ENCODE results near the gene RPH3AL. TPM values are rescaled to one million over a fixed set of nuclear protein-coding genes. Genes with fewer than 3 reads are reported as not detected.

RPH3AL gene
- total and polyA plus RNA-seq, 2 experiments from 2014 or later: 13.8 to 39.0 TPM

GRCh38 chr17:351875-352420, 659 bp downstream of the RPH3AL start:
- DNase-seq (ENCODE audit: low read depth in 1 of 2, low spot score in 1 of 2): no peak
- Histone ChIP-seq H3K4me1 (ENCODE audit: low read depth) (peaks cover 25% of the 10 kb centered on the region), H3K27me3 (no peaks in the 10 kb centered on the region), H3K4me3 (peak overlapping the region; percentile 9), H3K27ac (peak overlapping the region; percentile 89), H3K36me3 (no peaks in the 10 kb centered on the region), H3K9me3 (ENCODE audit: low read depth) (no peaks in the 10 kb centered on the region)
- TF ChIP-seq CTCF (IDR thresholded peaks at IDR 0.05; ENCODE audit: low read depth, low read length): no peak

GRCh38 chr17:351449-351738, 1.2 kb downstream of the RPH3AL start:
- Histone ChIP-seq H3K4me3 (no peak overlapping the region), H3K27me3 (no peaks in the 10 kb centered on the region), H3K36me3 (no peaks in the 10 kb centered on the region), H3K27ac (no peak overlapping the region), H3K4me1 (ENCODE audit: low read depth) (peaks cover 25% of the 10 kb centered on the region), H3K9me3 (ENCODE audit: low read depth) (no peaks in the 10 kb centered on the region)
- DNase-seq (ENCODE audit: low read depth in 1 of 2, low spot score in 1 of 2): no peak
- TF ChIP-seq CTCF (IDR thresholded peaks at IDR 0.05; ENCODE audit: low read depth, low read length): no peak

GRCh38 chr17:350706-351448, 1.7 kb downstream of the RPH3AL start:
- H3K27me3 ChIP-seq: no peaks in the 10 kb centered on the region
- no peak overlapping the region for H3K4me3 ChIP-seq
- no peak for TF ChIP-seq CTCF (IDR thresholded peaks at IDR 0.05; ENCODE audit: low read depth, low read length)
- H3K27ac ChIP-seq: no peak overlapping the region
- peak in 1 of 2 donors; percentile 88 for DNase-seq (ENCODE audit: low read depth in 1 of 2, low spot score in 1 of 2)
- no peaks in the 10 kb centered on the region for H3K36me3 ChIP-seq
- H3K4me1 ChIP-seq (ENCODE audit: low read depth): peaks cover 25% of the 10 kb centered on the region
- no peaks in the 10 kb centered on the region for H3K9me3 ChIP-seq (ENCODE audit: low read depth)

GRCh38 chr17:349666-350065, 2.9 kb downstream of the RPH3AL start:
- no peak overlapping the region for H3K27ac ChIP-seq
- no peak overlapping the region for H3K4me3 ChIP-seq
- H3K9me3 ChIP-seq (ENCODE audit: low read depth): no peaks in the 10 kb centered on the region
- DNase-seq (ENCODE audit: low read depth in 1 of 2, low spot score in 1 of 2): peak in 1 of 2 donors; percentile 22
- no peaks in the 10 kb centered on the region for H3K27me3 ChIP-seq
- peaks cover 25% of the 10 kb centered on the region for H3K4me1 ChIP-seq (ENCODE audit: low read depth)
- H3K36me3 ChIP-seq: no peaks in the 10 kb centered on the region
- no peak for TF ChIP-seq CTCF (IDR thresholded peaks at IDR 0.05; ENCODE audit: low read depth, low read length)

GRCh38 chr17:348692-349425, 3.7 kb downstream of the RPH3AL start:
- TF ChIP-seq CTCF (IDR thresholded peaks at IDR 0.05; ENCODE audit: low read depth, low read length): no peak
- no peak overlapping the region for H3K27ac ChIP-seq

More at GRCh38 chr17:348692-349425, 3.7 kb downstream of the RPH3AL start:
- H3K4me1 ChIP-seq (ENCODE audit: low read depth): peaks cover 25% of the 10 kb centered on the region
- H3K27me3 ChIP-seq: no peaks in the 10 kb centered on the region
- no peaks in the 10 kb centered on the region for H3K9me3 ChIP-seq (ENCODE audit: low read depth)
- no peaks in the 10 kb centered on the region for H3K36me3 ChIP-seq
- no peak for DNase-seq (ENCODE audit: low read depth in 1 of 2, low spot score in 1 of 2)
- no peak overlapping the region for H3K4me3 ChIP-seq
